PFSK-1 (cell line): ENCODE data around the gene PIGQ.

Experiments used
- FOXP2 ChIP-seq: optimal IDR thresholded peaks from 2 replicates; pipeline ENCODE3; 2011; ENCODE audit warnings: borderline replicate concordance, control low read depth, inconsistent platforms; ENCODE audit not compliant: insufficient read depth; ENCODE audit errors: extremely low read length, extremely low read depth
- POLR2AphosphoS5 ChIP-seq: IDR thresholded peaks from 2 replicates; pipeline ENCODE4 v1.6.1; 2012; ENCODE audit warnings: low read depth, mild to moderate bottlenecking, control low read depth, low read length, moderate library complexity
- SIN3A ChIP-seq: IDR thresholded peaks from 2 replicates; pipeline ENCODE4 v1.6.1; 2012; ENCODE audit warnings: mild to moderate bottlenecking, low read length, moderate library complexity, borderline replicate concordance; ENCODE audit not compliant: insufficient read depth
- TAF1 ChIP-seq: IDR thresholded peaks from 2 replicates; pipeline ENCODE4 v1.6.1; 2012; ENCODE audit warnings: low read length, control low read depth, borderline replicate concordance; ENCODE audit not compliant: insufficient read depth
- TF ChIP-seq, protein P1 (sequence below), 2 experiments: IDR thresholded peaks; 2 replicates each; pipeline versions ENCODE4 v1.6.1 to v1.8.0; 2011 to 2012; ENCODE audit warnings: low read depth in 2 of 2, low read length in 2 of 2, control low read depth in 1 of 2, inconsistent platforms in 1 of 2, mild to moderate bottlenecking in 1 of 2, moderate library complexity in 1 of 2; ENCODE audit not compliant: insufficient read depth in 1 of 2

PIGQ gene

DNA sequence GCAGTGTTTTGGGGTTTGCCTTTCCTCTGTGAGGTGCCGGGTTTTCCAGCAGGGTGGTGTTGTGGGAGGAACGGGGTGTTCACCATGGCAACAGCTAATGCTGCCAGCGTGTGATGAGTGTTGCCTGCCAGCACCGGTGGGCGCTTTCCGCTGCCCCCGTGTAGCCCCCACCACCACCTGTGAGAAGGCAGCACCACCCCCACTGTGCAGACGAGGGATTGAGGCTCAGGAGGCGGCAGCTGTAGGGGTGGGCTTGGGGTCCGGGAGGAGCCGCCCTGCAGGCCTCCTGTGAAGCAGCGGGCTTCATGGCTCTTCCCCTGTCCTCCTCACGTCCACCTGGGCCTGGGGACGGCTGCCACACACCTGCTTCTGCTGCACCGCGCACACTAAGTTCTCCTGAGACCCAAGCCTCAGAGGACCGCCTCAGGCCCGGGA is 25.3 kb downstream of the PIGQ start:
- TF ChIP-seq POLR2AphosphoS5 = no peak
- TF ChIP-seq FOXP2 = no peak
- no peak for TF ChIP-seq TAF1
- no peak for TF ChIP-seq SIN3A
- TF ChIP-seq, protein P1, sequence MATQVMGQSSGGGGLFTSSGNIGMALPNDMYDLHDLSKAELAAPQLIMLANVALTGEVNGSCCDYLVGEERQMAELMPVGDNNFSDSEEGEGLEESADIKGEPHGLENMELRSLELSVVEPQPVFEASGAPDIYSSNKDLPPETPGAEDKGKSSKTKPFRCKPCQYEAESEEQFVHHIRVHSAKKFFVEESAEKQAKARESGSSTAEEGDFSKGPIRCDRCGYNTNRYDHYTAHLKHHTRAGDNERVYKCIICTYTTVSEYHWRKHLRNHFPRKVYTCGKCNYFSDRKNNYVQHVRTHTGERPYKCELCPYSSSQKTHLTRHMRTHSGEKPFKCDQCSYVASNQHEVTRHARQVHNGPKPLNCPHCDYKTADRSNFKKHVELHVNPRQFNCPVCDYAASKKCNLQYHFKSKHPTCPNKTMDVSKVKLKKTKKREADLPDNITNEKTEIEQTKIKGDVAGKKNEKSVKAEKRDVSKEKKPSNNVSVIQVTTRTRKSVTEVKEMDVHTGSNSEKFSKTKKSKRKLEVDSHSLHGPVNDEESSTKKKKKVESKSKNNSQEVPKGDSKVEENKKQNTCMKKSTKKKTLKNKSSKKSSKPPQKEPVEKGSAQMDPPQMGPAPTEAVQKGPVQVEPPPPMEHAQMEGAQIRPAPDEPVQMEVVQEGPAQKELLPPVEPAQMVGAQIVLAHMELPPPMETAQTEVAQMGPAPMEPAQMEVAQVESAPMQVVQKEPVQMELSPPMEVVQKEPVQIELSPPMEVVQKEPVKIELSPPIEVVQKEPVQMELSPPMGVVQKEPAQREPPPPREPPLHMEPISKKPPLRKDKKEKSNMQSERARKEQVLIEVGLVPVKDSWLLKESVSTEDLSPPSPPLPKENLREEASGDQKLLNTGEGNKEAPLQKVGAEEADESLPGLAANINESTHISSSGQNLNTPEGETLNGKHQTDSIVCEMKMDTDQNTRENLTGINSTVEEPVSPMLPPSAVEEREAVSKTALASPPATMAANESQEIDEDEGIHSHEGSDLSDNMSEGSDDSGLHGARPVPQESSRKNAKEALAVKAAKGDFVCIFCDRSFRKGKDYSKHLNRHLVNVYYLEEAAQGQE (IDR thresholded peaks at IDR 0.05; ENCODE audit: insufficient read depth in 1 of 2, low read depth in 2 of 2, low read length in 2 of 2) = no peak

DNA sequence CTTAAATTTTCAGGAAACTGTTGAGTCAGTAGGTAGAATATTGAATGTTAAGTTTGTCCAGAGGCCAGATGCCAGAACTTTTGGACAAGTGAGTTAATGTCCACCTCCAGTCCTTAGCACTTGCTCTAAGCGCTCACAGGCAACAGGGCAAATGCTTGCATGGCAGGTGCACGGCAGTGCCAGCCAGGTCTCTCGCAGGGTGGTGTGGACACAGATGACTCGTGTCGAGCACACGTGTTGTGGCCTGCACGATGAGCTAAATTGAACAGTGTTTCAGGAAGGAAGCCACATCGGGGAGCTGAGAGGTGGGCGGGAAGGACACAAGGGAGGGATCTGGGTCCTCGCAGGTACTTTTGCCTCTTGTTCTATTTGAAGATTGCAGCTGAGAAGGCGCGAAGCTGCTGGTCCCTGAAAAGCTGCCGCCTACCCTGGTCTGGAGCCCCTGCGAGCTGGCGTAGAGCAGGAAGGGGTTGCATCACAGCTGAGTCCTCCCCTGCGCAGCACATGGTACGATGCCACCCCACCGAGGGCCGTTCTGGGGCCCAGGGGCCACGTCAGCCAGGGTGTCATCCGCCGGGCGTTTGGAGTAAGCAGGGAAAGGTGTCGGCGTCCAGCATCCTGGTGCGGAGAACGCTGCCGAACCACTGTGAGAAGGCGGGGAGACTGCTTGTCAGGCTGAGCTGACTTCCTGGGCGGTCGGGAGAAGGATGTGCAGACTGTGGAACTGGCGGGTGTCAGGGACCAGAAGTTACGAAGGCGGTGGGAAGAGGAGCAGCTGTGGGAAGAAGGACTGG is 26.4 kb downstream of the PIGQ start:
- no peak for TF ChIP-seq SIN3A
- TF ChIP-seq, protein P1 (IDR thresholded peaks at IDR 0.05; ENCODE audit: insufficient read depth in 1 of 2, low read depth in 2 of 2, low read length in 2 of 2) = no peak
- TF ChIP-seq FOXP2 = no peak
- no peak for TF ChIP-seq TAF1
- no peak for TF ChIP-seq POLR2AphosphoS5

DNA sequence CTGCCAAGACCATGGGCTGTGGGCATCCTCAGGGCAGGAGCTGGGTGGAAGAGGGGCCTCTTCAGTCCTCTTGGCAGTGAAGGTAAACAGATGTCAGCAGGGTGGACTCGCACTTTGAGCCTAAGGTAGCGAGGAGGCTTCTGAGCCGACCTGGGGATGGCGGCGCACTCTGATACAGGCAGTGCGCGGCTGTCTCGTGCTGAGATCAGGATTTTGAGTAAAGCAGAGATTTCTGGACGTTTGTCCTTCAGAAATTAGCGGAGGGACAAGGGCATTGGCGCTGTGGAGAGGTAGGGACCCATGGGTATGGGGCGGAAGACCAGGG is 26.9 kb downstream of the PIGQ start:
- no peak for TF ChIP-seq TAF1
- TF ChIP-seq FOXP2 = no peak
- no peak for TF ChIP-seq SIN3A
- no peak for TF ChIP-seq POLR2AphosphoS5
- TF ChIP-seq, protein P1 (IDR thresholded peaks at IDR 0.05; ENCODE audit: insufficient read depth in 1 of 2, low read depth in 2 of 2, low read length in 2 of 2) = no peak

DNA sequence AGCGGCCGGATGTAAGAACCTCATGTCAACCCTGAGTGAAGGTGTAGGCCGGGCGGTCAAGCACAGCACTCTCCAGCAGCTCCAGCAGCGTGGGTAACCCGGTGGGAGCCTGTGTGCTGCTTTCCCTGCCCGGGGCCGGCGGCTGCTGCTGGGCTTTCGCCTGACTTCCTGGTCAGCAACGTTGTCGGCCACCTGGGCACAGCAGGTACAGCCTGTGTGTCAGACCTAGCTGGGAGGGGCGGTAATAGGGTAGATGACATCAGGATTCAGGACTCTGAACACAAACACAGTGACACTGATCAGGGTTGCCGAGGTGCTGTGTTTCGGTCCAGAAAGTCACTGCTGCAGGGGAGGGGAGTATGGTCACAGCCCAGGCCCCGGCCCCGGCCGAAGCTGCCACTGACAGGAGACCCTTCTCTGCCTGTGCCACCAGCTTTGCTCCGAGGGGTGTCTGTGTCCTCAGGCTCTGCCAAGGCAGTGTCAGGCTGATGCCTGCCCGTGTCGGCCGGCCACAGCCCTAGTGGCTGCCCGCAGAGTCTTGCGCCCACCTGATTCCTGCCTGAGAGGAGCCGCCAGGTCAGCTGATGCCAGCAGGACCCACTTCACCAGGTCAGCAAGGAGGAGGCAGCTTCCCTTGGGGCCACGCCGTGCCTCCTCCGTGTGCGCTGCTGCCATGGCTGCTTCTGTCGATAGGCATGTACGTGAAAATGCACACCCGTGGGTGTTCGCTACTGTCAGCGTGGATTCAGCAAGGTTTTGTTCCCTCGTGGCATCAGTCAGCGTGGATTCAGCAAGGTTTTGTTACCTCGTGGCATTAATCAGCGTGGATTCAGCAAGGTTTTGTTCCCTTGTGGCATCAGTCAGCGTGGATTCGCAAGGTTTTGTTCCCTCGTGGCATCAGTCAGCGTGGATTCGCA is 29.3 kb downstream of the PIGQ start:
- TF ChIP-seq SIN3A = no peak
- no peak for TF ChIP-seq FOXP2
- no peak for TF ChIP-seq POLR2AphosphoS5
- TF ChIP-seq, protein P1 (IDR thresholded peaks at IDR 0.05; ENCODE audit: insufficient read depth in 1 of 2, low read depth in 2 of 2, low read length in 2 of 2) = no peak
- no peak for TF ChIP-seq TAF1
